LNCAP (cell line): ENCODE measurements around the gene IGFBP1.

Experiments used
- TF ChIP-seq, protein P1 (sequence below): fragments of 450-650 bp; IDR thresholded peaks from 2 replicates; pipeline ENCODE4 v1.5.1; 2017; ENCODE audit warnings: mild to moderate bottlenecking

IGFBP1 gene

DNA sequence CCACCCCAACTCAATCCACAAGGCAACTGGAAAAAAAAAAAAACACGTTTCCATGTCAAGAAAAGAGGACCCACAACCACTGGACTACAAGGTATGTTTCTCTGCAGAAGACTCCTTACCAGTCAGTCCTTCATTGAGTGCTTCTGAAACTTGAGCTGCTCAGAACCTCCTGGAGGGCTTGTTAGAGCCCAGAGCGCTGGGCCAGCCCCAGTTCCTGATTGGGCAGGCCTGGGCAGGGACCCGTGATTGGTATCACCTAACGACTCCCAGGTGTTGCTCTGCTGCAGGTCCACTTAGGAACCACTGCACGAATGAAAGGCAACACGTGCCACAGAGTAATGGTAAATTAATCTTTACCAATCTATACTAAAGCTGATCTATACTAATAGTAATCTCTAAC, 14.9 kb upstream of the IGFBP1 start:
- TF ChIP-seq, protein P1, sequence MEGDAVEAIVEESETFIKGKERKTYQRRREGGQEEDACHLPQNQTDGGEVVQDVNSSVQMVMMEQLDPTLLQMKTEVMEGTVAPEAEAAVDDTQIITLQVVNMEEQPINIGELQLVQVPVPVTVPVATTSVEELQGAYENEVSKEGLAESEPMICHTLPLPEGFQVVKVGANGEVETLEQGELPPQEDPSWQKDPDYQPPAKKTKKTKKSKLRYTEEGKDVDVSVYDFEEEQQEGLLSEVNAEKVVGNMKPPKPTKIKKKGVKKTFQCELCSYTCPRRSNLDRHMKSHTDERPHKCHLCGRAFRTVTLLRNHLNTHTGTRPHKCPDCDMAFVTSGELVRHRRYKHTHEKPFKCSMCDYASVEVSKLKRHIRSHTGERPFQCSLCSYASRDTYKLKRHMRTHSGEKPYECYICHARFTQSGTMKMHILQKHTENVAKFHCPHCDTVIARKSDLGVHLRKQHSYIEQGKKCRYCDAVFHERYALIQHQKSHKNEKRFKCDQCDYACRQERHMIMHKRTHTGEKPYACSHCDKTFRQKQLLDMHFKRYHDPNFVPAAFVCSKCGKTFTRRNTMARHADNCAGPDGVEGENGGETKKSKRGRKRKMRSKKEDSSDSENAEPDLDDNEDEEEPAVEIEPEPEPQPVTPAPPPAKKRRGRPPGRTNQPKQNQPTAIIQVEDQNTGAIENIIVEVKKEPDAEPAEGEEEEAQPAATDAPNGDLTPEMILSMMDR, result no peak

DNA sequence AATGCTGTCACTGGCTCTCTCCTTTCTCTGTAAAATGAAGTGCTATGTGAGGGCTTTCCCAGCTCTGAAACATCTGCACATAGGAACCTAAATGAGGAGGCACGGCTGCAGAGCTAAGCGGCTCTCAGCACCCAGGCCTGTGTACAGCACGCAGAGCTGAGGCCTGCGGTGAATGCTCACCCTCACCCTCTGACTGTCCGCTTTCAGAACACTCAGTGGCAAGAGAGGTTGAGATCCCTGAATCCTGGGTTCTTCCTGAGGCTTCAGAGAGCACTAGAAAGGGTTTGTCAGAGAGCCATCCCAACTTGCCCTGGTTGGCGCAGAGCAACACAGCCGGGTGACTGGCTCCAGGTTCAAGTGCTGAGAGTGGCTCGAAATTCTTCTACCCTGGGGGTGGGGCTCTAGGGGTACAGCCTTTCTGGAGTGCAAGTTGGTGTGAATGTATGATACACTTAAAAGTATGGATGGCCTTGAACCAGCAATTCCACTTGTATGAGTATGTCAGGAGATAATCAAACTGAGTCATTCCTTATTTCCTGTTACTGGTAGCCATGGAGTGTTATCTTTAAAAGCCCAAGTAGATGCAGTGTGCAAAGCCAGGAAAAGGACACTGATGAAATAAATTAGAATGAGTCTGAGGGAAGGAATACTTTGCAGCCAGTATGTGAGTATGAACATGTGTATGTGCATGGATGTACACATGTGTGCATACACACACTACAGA, 13.7 kb upstream of the IGFBP1 start:
- TF ChIP-seq, protein P1, result no peak

DNA sequence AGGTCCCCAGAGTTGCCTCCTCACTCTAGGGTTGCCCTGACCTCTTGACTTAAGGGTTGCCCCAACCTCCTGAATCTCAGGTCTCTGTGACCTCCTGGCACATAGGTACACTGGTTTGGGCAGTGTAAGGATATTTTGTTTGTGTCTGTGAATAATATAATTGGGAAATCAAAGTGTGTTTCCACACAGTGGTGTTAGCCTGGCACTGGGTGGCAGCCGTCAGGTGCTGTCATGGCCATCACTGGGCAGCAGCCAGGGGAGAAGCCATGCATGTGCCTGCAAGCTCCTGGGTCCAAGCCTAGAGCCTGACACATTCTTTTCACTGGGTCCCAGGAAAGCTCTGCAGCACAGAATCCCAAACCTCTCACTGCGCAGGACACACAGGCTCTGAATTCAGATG, 11.8 kb upstream of the IGFBP1 start:
- TF ChIP-seq, protein P1, result no peak

DNA sequence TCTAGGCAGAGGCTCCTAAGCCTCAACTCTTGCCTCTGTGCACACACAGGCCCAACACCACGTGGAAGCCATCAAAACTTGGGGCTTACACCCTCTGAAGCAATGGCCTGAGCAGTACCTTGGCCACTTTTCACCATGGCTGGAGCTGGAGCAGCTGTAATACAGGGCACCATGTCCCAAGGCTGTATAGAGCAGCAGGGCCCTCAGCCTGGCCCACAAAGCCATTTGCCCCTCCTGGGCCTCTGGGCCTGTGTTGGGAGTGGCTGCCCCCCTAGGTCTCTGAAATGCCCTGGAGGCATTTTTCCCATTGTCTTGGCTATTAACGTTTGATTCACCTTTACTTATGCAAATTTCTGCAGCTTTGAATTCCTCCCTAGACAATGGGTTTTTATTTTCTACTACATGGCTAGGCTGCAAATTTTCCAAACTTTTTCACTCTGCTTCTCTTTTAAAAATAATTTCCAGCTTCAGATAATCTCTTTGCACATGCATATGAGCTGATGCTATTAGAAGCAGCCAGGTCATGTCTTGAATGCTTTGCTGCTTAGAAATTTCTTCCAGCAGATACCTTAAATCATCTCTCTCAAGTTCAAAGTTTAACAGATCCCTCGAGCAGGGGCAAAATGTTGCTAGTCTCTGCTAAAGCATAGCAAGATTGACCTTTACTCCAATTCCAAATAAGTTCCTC, 9.7 kb upstream of the IGFBP1 start:
- TF ChIP-seq, protein P1, result no peak

DNA sequence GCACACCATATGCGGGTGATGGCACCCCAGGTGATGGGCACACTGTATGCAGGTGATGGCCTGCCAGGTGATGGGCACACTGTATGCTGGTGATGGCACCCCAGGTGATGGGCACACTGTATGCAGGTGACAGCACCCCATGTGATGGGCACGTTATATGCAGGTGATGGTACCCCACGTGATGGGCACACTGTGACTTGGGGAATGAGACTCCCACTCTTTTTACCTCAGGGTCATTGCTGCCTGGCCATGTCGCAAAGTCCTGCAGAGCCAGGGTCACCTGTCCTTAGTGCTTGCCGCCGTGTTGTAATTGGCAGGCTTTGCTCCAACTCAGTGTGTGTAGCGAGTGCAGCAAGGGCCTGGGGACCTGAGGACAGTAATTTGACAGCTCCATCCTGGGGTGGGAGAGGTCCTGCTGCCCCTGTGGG, 7.8 kb upstream of the IGFBP1 start:
- TF ChIP-seq, protein P1, result no peak

DNA sequence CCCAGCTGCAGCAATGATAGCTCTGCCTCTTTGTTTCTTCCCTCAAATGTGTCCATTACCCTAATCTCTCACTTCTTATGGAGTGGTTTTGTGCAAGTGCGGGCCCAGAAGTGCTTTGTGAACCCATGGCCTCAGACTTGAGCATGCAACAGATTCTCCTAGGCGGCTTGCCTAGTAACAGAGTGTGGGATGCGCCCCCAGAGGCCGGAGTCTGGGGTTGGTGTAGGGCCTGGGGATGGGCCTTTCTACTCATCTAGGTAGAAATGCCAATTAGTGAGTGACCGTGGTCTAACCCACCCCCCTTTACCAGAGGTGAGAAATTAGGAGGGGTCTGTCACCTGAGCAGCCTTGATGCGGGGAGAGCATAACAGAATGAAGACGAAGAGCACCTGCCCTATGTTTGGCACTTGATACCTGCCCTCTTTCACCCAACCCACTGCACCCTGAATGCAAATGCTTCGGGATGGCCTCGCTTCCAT, 7.0 kb upstream of the IGFBP1 start:
- TF ChIP-seq, protein P1, result no peak

DNA sequence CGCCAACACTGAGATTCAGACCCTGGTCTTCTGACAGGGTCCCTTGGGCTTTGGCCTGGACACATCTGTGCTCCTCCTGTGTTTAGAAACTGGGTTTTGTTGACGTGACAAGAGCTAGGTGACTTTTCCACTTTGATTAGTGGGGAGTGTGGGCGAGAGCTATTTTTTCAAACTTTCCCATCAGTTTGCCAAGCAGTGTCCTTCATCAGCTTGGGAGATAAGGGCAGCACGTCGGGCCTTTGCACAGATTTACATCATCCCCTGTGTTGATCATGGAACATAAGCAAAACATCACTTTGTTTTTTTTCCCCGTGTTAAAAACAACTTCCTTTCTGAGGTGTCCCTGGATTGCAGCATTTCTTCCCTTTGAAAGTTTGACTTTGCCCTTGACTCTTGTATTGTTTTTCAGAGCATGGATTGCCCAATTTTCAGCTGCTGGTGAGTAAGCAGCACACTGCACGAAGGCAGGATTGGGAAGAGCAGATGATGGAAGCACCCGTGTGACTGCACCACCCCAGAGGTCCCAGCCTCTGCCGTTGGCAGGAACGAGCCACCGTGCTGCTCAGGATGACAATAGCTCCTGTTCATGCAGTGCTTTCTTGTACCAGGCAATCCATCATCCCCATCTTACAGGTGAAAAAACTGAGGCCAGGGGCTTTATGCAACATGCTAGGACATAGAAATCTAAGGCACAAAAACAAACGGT, 6.4 kb upstream of the IGFBP1 start:
- TF ChIP-seq, protein P1, result no peak
